ENCODE measurements around the gene EVX2. TPM values are rescaled to one million over a fixed set of nuclear protein-coding genes. Genes with fewer than 3 reads are reported as not detected.

The EVX2 gene
- total RNA-seq, 1 donor: not detected

DNA sequence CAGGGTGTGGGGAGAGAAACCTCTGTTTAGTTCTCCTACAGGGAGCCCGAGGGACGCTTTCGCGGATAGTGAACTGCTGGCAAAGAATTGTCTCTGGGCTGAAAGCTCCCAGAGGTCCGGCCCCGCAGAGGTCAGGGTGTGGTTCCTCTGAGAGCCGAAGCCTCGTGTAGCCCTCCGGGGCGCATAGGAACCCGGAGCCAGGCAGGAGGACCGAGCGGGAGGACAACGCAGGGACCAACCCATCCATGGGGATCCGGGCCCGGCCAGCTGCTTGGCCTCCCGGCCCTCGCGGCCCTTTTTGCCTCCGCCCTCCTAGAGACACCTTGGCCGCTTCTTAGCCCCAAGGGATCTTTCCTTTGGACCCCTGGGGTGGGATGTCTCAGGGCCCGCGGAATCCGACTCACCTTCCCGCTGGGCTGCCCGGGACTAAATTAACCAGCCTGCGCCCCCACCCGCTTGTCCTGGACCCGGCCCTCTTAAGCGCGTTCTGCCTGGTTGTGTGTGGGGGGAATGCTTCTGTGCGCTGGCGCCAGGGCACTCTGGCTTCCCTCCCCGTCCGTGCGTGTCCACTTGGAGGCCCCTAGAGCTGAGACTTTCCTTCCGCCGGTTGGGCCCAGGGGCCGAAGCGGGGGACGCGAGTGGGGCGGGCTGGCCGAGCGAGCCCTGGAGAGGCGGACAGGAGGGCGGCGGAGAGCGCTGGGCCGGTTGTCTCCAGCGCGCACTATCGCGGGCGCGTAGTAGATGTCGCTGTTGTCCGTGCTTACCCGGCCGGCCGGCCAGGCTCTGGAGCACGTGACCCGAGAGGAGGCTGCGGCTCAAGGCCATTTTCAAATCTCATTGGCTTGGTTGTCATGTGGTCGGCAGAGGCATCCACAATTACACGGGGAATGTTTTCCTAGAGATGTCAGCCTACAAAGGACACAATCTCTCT is 32.4 kb upstream of the EVX2 start, which contains the start of gene HOXD10:
Gene HOXD10 (plus strand): TSS at position 896 of the 931 bp plus-strand sequence. CDS start 56 bp downstream, outside the sequence.
- TF ChIP-seq, protein P1, sequence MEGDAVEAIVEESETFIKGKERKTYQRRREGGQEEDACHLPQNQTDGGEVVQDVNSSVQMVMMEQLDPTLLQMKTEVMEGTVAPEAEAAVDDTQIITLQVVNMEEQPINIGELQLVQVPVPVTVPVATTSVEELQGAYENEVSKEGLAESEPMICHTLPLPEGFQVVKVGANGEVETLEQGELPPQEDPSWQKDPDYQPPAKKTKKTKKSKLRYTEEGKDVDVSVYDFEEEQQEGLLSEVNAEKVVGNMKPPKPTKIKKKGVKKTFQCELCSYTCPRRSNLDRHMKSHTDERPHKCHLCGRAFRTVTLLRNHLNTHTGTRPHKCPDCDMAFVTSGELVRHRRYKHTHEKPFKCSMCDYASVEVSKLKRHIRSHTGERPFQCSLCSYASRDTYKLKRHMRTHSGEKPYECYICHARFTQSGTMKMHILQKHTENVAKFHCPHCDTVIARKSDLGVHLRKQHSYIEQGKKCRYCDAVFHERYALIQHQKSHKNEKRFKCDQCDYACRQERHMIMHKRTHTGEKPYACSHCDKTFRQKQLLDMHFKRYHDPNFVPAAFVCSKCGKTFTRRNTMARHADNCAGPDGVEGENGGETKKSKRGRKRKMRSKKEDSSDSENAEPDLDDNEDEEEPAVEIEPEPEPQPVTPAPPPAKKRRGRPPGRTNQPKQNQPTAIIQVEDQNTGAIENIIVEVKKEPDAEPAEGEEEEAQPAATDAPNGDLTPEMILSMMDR (IDR thresholded peaks at IDR 0.05; ENCODE audit: extremely low read depth, low read depth, low read length): peak; percentile 32
- Histone ChIP-seq H3K4me3 (ENCODE audit: insufficient read depth, low read length) (peak within 1 kb of the TSS; percentile 46), H2AFZ (ENCODE audit: low read length) (no peak within 1 kb of the TSS), H3K9me3 (ENCODE audit: low read depth, low read length) (no peaks in the 10 kb centered on the region), H3K4me2 (ENCODE audit: insufficient read depth, low read length) (peak within 1 kb of the TSS; percentile 58), H3K27me3 (ENCODE audit: insufficient read depth, low read length) (peaks cover 98% of the 10 kb centered on the region), H3K36me3 (ENCODE audit: insufficient read depth, low read length) (no peaks in the 10 kb centered on the region), H3K79me2 (ENCODE audit: insufficient read depth, low read length) (no peaks in the 10 kb centered on the region), H3K27ac (ENCODE audit: low read depth, low read length) (no peak within 1 kb of the TSS), H4K20me1 (ENCODE audit: insufficient read depth, low read length) (no peaks in the 10 kb centered on the region), H3K4me1 (ENCODE audit: insufficient read depth, low read length) (no peaks in the 10 kb centered on the region)
- peak; percentile 96 for DNase-seq (ENCODE audit: insufficient read length, low spot score, missing footprints)

DNA sequence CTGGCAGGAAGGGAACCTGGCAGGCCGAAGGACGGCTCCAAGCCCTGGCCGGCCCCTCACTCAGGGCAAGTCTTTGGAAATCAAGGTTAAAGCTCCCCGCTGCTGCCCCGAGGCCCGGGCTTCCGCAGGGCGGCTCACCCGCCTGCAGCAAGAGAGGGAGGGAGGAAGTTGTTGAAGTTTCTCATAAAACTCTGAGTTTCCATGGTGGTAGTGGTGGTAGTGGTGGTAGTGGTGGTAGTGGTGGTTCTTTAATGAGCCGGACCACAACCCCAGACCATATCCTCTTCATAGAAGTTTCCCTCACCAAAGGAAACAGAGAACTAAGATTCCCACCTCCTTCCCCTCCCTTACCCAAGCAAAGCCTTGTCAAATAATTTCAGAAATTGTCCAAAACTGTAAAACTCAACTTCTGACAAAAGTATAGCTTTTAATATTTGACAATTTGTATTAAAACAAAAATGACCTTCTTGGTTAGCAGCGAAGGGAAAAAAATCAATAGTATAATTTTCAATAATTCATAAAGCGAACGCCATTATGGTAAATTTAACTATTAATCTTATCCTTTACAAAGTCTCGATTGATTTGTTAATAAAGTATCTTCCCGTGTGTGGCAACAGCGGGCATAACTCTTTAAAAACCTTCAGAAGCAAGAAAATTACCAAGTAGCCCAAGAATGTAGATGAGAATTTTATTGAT is 31.3 kb upstream of the EVX2 start:
- DNase-seq (ENCODE audit: insufficient read length, low spot score, missing footprints): peak; percentile 71
- H3K4me3 ChIP-seq (ENCODE audit: insufficient read depth, low read length): no peak overlapping the region

DNA sequence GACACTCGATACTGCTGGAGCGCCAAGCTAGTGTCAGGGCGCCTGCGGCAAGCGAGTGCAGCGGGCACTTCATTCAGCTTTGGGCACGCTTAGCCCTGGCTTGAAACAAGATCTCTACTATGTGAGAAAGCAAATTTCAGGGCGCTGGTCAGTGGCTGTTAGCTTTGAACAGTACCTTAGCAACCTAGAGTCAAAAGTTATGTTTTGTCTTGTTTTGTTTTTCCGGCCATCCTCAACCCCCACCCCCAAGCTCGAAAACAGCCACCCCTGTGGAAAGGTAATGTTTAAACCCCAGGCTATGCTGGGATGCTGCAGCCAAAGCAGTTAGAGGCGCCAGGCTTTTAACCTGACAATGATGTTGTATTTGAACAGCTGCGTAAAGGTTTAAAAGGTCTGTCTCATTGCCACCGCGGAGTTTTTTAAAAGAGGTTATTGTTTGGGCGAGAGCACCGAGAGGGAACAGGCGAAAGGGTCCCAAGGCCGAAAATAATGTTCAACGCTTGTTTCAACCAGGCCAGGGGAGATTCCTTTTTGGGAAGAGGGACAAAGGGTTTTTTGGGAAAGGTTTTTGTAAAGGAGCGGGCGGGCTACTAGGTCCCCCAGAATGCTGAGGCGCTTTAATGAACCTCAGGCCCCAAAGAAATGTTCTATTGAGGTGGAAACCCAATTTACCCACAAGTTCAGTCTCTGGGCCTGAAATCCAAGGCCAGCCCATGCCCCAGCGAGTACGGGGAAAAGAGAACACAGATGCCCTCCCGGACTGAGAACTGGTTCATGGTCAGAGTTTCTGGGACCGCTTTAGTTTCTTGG is 30.6 kb upstream of the EVX2 start:
- no peaks in the 10 kb centered on the region for H3K4me1 ChIP-seq (ENCODE audit: insufficient read depth, low read length)
- peak; percentile 59 for DNase-seq (ENCODE audit: insufficient read length, low spot score, missing footprints)
- no peaks in the 10 kb centered on the region for H3K36me3 ChIP-seq (ENCODE audit: insufficient read depth, low read length)
- no peak overlapping the region for H3K4me3 ChIP-seq (ENCODE audit: insufficient read depth, low read length)
- H3K27me3 ChIP-seq (ENCODE audit: insufficient read depth, low read length): peaks cover 98% of the 10 kb centered on the region
- H3K4me2 ChIP-seq (ENCODE audit: insufficient read depth, low read length): no peak overlapping the region
- no peaks in the 10 kb centered on the region for H3K9me3 ChIP-seq (ENCODE audit: low read depth, low read length)
- no peak overlapping the region for H3K27ac ChIP-seq (ENCODE audit: low read depth, low read length)
- H4K20me1 ChIP-seq (ENCODE audit: insufficient read depth, low read length): no peaks in the 10 kb centered on the region
- no peaks in the 10 kb centered on the region for H3K79me2 ChIP-seq (ENCODE audit: insufficient read depth, low read length)
- H2AFZ ChIP-seq (ENCODE audit: low read length): no peak overlapping the region
- TF ChIP-seq, protein P1 (IDR thresholded peaks at IDR 0.05; ENCODE audit: extremely low read depth, low read depth, low read length): no peak

More for the DNA sequence above, 31.3 kb upstream of the EVX2 start:
- Histone ChIP-seq H3K4me1 (ENCODE audit: insufficient read depth, low read length) (no peaks in the 10 kb centered on the region), H3K79me2 (ENCODE audit: insufficient read depth, low read length) (no peaks in the 10 kb centered on the region), H3K27me3 (ENCODE audit: insufficient read depth, low read length) (peaks cover 98% of the 10 kb centered on the region), H4K20me1 (ENCODE audit: insufficient read depth, low read length) (no peaks in the 10 kb centered on the region), H3K9me3 (ENCODE audit: low read depth, low read length) (no peaks in the 10 kb centered on the region), H3K36me3 (ENCODE audit: insufficient read depth, low read length) (no peaks in the 10 kb centered on the region), H3K27ac (ENCODE audit: low read depth, low read length) (no peak overlapping the region), H3K4me2 (ENCODE audit: insufficient read depth, low read length) (no peak overlapping the region), H2AFZ (ENCODE audit: low read length) (no peak overlapping the region)
- TF ChIP-seq, protein P1 (IDR thresholded peaks at IDR 0.05; ENCODE audit: extremely low read depth, low read depth, low read length): no peak

Data from osteoblast (primary cell).